H1 (cell line): ENCODE results near the gene COL17A1.

Experiments
- CTCF ChIP-seq, 3 experiments: IDR thresholded peaks; 1 replicate in 2 of 3; 2 replicates in 1 of 3; pipeline versions ENCODE4 v1.5.1 to v1.6.1; 2011; ENCODE audit warnings: low read length in 3 of 3, mild to moderate bottlenecking in 3 of 3, inconsistent platforms in 2 of 3, low read depth in 1 of 3, moderate library complexity in 1 of 3; ENCODE audit not compliant: insufficient read depth in 1 of 3; ENCODE audit errors: control extremely low read depth in 1 of 3
- MAX ChIP-seq: IDR thresholded peaks from 2 replicates; pipeline ENCODE4 v1.6.1; 2012; ENCODE audit warnings: inconsistent platforms
- POLR2A ChIP-seq, 2 experiments: IDR thresholded peaks; 1 replicate in 1 of 2; 2 replicates in 1 of 2; pipeline ENCODE4 v1.6.1; 2011; ENCODE audit warnings: low read depth in 2 of 2, low read length in 2 of 2, mild to moderate bottlenecking in 2 of 2; ENCODE audit errors: control extremely low read depth in 1 of 2
- POLR2AphosphoS5 ChIP-seq: IDR thresholded peaks from 2 replicates; pipeline ENCODE4 v1.6.1; 2011; ENCODE audit warnings: low read depth, low read length
- RFX5 ChIP-seq: IDR thresholded peaks from 2 replicates; pipeline ENCODE4 v1.6.1; 2011; ENCODE audit warnings: low read depth, low read length, improper control_type of control experiment, borderline replicate concordance
- SP2 ChIP-seq: IDR thresholded peaks from 2 replicates; pipeline ENCODE4 v1.6.1; 2012; ENCODE audit warnings: mild to moderate bottlenecking, low read length, inconsistent platforms
- USF2 ChIP-seq: IDR thresholded peaks from 2 replicates; pipeline ENCODE4 v1.6.1; 2011; ENCODE audit warnings: low read length, improper control_type of control experiment

- no peak for TF ChIP-seq POLR2A (IDR thresholded peaks at IDR 0.05; ENCODE audit: control extremely low read depth in 1 of 2, low read depth in 2 of 2, low read length in 2 of 2)
- no peak for TF ChIP-seq CTCF (IDR thresholded peaks at IDR 0.05; ENCODE audit: control extremely low read depth in 1 of 3, insufficient read depth in 1 of 3, low read depth in 1 of 3, low read length in 3 of 3)
- TF ChIP-seq POLR2AphosphoS5 = no peak
- no peak for TF ChIP-seq RFX5
- no peak for TF ChIP-seq SP2
- no peak for TF ChIP-seq MAX
- no peak for TF ChIP-seq USF2
These were observed 72.2 kb downstream of the COL17A1 start for GRCh38 chr10:104013489-104013888.
